ENCODE data around the gene ELAVL4. TPM values are rescaled to one million over a fixed set of nuclear protein-coding genes. Genes with fewer than 3 reads are reported as not detected.

The ELAVL4 gene
- total RNA-seq, 1 experiment from 2014 or later = not detected

DNA sequence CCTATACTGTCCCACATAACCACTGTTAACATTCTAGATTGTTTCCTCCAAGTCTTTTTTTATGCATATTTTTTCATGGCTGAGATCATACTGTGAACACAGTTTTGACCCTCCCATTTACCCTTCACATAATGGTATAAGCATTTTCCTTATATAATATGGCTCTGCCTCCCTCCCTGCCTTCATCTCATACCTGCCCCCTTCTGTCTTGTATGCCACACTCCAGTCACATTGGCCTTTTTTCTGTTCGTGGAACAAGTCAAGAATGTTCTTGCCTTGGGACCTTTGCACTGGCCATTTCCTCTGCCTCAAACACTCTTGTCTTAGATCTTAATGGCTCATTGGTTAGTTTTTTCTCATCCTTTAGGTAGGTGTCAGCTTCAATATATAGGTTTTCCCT lies 24.3 kb upstream of the ELAVL4 start:
- intact Hi-C loops (cut with micrococcal nuclease; ENCODE audit: unreplicated experiment) = no loop called here
- no peaks in the 10 kb centered on the region for H3K4me1 Mint-ChIP-seq (ENCODE audit: low read depth, unreplicated experiment)
- no peak overlapping the region for H3K27ac Mint-ChIP-seq (ENCODE audit: unreplicated experiment)
- H3K27me3 ChIP-seq (replicated peaks; ENCODE audit: control insufficient read depth, insufficient read depth, low read length) = no peaks in the 10 kb centered on the region
- BruUV-seq (replicated peaks) = no TSS peak
- no peak for DNase-seq
- H3K27me3 Mint-ChIP-seq (ENCODE audit: insufficient read depth, unreplicated experiment) = peaks cover 4% of the 10 kb centered on the region
- no peaks in the 10 kb centered on the region for H3K4me1 ChIP-seq
- POLR2A ChIA-PET = no interaction called here
- no peak overlapping the region for H3K4me3 Mint-ChIP-seq (ENCODE audit: unreplicated experiment)
- TF ChIP-seq, protein P1, sequence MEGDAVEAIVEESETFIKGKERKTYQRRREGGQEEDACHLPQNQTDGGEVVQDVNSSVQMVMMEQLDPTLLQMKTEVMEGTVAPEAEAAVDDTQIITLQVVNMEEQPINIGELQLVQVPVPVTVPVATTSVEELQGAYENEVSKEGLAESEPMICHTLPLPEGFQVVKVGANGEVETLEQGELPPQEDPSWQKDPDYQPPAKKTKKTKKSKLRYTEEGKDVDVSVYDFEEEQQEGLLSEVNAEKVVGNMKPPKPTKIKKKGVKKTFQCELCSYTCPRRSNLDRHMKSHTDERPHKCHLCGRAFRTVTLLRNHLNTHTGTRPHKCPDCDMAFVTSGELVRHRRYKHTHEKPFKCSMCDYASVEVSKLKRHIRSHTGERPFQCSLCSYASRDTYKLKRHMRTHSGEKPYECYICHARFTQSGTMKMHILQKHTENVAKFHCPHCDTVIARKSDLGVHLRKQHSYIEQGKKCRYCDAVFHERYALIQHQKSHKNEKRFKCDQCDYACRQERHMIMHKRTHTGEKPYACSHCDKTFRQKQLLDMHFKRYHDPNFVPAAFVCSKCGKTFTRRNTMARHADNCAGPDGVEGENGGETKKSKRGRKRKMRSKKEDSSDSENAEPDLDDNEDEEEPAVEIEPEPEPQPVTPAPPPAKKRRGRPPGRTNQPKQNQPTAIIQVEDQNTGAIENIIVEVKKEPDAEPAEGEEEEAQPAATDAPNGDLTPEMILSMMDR (IDR thresholded peaks at IDR 0.05; ENCODE audit: insufficient read depth in 1 of 2, low read depth in 1 of 2, low read length in 1 of 2, severe bottlenecking in 1 of 2, unreplicated experiment in 1 of 2) = no peak
- no peaks in the 10 kb centered on the region for H3K9me3 ChIP-seq
- CTCF ChIA-PET = no interaction called here
- H3K4me3 ChIP-seq (ENCODE audit: low read depth, low read length) = no peak overlapping the region
- H3K9me3 Mint-ChIP-seq (ENCODE audit: unreplicated experiment) = no peaks in the 10 kb centered on the region
- H3K36me3 Mint-ChIP-seq (ENCODE audit: insufficient read depth, unreplicated experiment) = no peaks in the 10 kb centered on the region
- no peaks in the 10 kb centered on the region for H3K36me3 ChIP-seq (ENCODE audit: control insufficient read depth, insufficient read depth, low read length)

DNA sequence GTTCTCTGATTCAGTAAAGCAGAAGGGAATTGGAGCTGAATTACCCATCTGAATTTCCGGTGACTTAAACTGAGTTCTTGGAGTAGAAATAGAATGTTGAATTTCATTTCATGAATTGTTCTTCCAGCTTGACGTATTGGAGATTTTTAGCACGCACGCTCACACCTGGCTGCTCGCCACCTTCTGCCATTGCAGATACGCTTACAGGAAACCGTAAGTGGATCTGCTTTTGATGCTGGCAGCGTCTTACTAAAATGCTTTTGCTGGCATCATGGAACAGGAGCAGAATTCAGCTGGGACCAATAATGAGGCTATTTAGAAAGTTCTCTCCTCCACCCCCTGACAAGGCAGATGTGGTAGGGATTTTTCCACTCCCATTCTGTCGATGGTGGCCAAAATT lies 17.7 kb upstream of the ELAVL4 start:
- no peak overlapping the region for H3K27ac Mint-ChIP-seq (ENCODE audit: unreplicated experiment)
- ChIA-PET POLR2A (no interaction called here), CTCF (no interaction called here)
- H3K9me3 ChIP-seq = no peaks in the 10 kb centered on the region
- no peak overlapping the region for H3K4me3 ChIP-seq (ENCODE audit: low read depth, low read length)
- no peaks in the 10 kb centered on the region for H3K27me3 ChIP-seq (replicated peaks; ENCODE audit: control insufficient read depth, insufficient read depth, low read length)
- peaks cover 3% of the 10 kb centered on the region for H3K27me3 Mint-ChIP-seq (ENCODE audit: insufficient read depth, unreplicated experiment)
- TF ChIP-seq, protein P1 (IDR thresholded peaks at IDR 0.05; ENCODE audit: insufficient read depth in 1 of 2, low read depth in 1 of 2, low read length in 1 of 2, severe bottlenecking in 1 of 2, unreplicated experiment in 1 of 2) = no peak
- H3K9me3 Mint-ChIP-seq (ENCODE audit: unreplicated experiment) = no peaks in the 10 kb centered on the region
- no peaks in the 10 kb centered on the region for H3K4me1 Mint-ChIP-seq (ENCODE audit: low read depth, unreplicated experiment)
- no peak overlapping the region for H3K4me3 Mint-ChIP-seq (ENCODE audit: unreplicated experiment)
- no TSS peak for BruUV-seq (replicated peaks)
- intact Hi-C loops (cut with micrococcal nuclease; ENCODE audit: unreplicated experiment) = no loop called here
- H3K36me3 ChIP-seq (ENCODE audit: control insufficient read depth, insufficient read depth, low read length) = no peaks in the 10 kb centered on the region
- no peaks in the 10 kb centered on the region for H3K36me3 Mint-ChIP-seq (ENCODE audit: insufficient read depth, unreplicated experiment)
- H3K4me1 ChIP-seq = no peaks in the 10 kb centered on the region
- DNase-seq = no peak

DNA sequence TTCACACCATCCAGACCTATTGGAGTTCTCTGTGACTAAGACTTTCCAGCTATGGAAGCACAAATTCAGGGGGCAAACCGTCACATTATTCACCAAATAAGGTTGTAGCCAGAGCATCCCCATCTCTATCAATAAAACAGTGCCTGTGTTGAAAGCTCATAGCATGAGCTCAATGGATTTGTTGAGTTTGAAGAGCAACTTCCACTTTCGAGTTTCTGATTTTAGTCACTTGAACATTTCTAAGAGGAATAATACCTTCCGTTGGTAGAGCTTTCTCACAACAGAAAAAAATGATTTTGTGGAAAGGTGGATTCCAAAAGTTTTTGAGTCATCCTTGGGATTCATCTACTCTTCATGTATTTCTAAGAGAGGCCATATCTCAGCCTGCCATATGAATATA lies 13.0 kb upstream of the ELAVL4 start:
- no peak for DNase-seq
- Mint-ChIP-seq H3K9me3 (ENCODE audit: unreplicated experiment) (no peaks in the 10 kb centered on the region), H3K36me3 (ENCODE audit: insufficient read depth, unreplicated experiment) (no peaks in the 10 kb centered on the region), H3K27me3 (ENCODE audit: insufficient read depth, unreplicated experiment) (peaks cover 6% of the 10 kb centered on the region), H3K4me3 (ENCODE audit: unreplicated experiment) (no peak overlapping the region), H3K27ac (ENCODE audit: unreplicated experiment) (no peak overlapping the region), H3K4me1 (ENCODE audit: low read depth, unreplicated experiment) (no peaks in the 10 kb centered on the region)
- Histone ChIP-seq H3K9me3 (no peaks in the 10 kb centered on the region), H3K4me1 (no peaks in the 10 kb centered on the region), H3K27me3 (replicated peaks; ENCODE audit: control insufficient read depth, insufficient read depth, low read length) (no peaks in the 10 kb centered on the region), H3K36me3 (ENCODE audit: control insufficient read depth, insufficient read depth, low read length) (no peaks in the 10 kb centered on the region), H3K4me3 (ENCODE audit: low read depth, low read length) (no peak overlapping the region)
- TF ChIP-seq, protein P1 (IDR thresholded peaks at IDR 0.05; ENCODE audit: insufficient read depth in 1 of 2, low read depth in 1 of 2, low read length in 1 of 2, severe bottlenecking in 1 of 2, unreplicated experiment in 1 of 2) = no peak
- intact Hi-C loops (cut with micrococcal nuclease; ENCODE audit: unreplicated experiment) = no loop called here
- no TSS peak for BruUV-seq (replicated peaks)
- ChIA-PET CTCF (no interaction called here), POLR2A (no interaction called here)
